Measurements from ENCODE around the gene CHMP5. TPM values are rescaled to one million over a fixed set of nuclear protein-coding genes. Genes with fewer than 3 reads are reported as not detected.

The CHMP5 gene
- total RNA-seq, 1 experiment from 2014 or later = 61.8 TPM

DNA sequence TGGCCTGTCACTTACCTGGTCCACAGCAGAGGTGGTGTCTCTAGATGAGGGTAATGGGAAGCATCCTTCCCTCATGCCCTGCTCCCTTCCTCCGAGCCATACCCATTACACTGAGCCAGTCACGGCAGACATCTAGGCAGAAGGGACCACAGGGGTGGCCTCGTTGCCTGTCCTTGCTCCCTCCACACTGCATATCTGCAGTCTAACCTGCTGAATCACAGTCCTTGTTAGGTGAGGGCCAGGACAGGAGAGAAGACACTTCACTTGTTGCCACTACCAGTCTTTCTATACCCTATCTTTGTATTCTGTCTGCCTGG, 43.3 kb upstream of the CHMP5 start:
- POLR2A ChIA-PET = no interaction called here
- no peak for TF ChIP-seq EZH2 (IDR thresholded peaks at IDR 0.05)
- no peak overlapping the region for H3K9ac ChIP-seq (ENCODE audit: low read length)
- H3K27me3 ChIP-seq (ENCODE audit: insufficient read depth, low read length) = no peaks in the 10 kb centered on the region
- no peak overlapping the region for H3K27ac ChIP-seq (ENCODE audit: low read depth, low read length)
- intact Hi-C loops (cut with micrococcal nuclease) = loop anchor here (10.0 kb wide), 1 partner anchor 637 kb away; no protein-coding TSS in a partner anchor
- no peaks in the 10 kb centered on the region for H3K79me2 ChIP-seq (ENCODE audit: insufficient read depth, low read length)
- BruUV-seq (replicated peaks) = no TSS peak
- H3K9me3 ChIP-seq (ENCODE audit: control insufficient read depth in 1 of 2, insufficient read depth in 1 of 2, low read depth in 1 of 2, low read length in 2 of 2) = no peaks in the 10 kb centered on the region
- RAD21 ChIA-PET (ENCODE audit: low non-redundant PET in 1 of 2, low total read pairs in 2 of 2, uncharacterized antibody in 2 of 2, unreplicated experiment in 2 of 2) = no interaction called here
- H3K9me2 ChIP-seq (ENCODE audit: insufficient read depth) = no peaks in the 10 kb centered on the region
- H3K4me3 ChIP-seq (replicated peaks in 1 of 2; ENCODE audit: low read depth in 1 of 2, low read length in 2 of 2) = no peak overlapping the region
- ATAC-seq (no peak), DNase-seq (ENCODE audit: low read depth, low spot score) (no peak)
- CTCF ChIA-PET = no interaction called here
- no peaks in the 10 kb centered on the region for H3K36me3 ChIP-seq (ENCODE audit: control insufficient read depth in 1 of 2, insufficient read depth in 2 of 2, low read length in 2 of 2)
- H4K20me1 ChIP-seq (ENCODE audit: insufficient read depth) = no peaks in the 10 kb centered on the region
- H2AFZ ChIP-seq (ENCODE audit: low read depth, low read length, poor library complexity, severe bottlenecking) = no peak overlapping the region
- no peak overlapping the region for H3K4me2 ChIP-seq (ENCODE audit: low read length)
- peaks cover 0 to 6% of the 10 kb centered on the region in 2 experiments; a peak in 2 of 4 replicates for H3K4me1 ChIP-seq (ENCODE audit: control insufficient read depth in 1 of 2, insufficient read depth in 2 of 2, low read length in 2 of 2)

DNA sequence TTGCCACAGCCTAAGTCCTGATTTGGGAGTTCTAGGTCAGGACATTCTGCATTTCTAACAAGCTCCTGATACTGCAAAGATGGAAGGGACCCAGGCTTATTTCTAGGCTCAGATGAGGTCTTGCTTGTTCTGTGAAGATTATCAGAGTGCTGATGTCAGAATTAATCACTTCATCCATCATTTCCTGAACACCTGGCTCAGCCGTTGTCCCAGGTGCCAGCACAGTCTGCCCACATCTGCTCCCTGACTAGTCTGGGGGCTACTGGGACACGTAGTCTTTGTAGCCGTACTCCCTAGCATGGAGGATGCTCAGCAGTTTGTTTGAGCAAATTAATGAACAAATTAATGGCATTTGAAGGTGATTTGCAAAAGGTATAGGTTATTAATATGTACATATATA, 42.8 kb upstream of the CHMP5 start:
- TF ChIP-seq RAD21 (IDR thresholded peaks at IDR 0.05; ENCODE audit: low read depth) (no peak), FOSL1 (IDR thresholded peaks at IDR 0.05; ENCODE audit: low read depth) (no peak), ZFX (IDR thresholded peaks at IDR 0.05) (no peak), POLR2AphosphoS5 (IDR thresholded peaks at IDR 0.05; ENCODE audit: low read depth, low read length) (no peak), SP1 (IDR thresholded peaks at IDR 0.05; ENCODE audit: low read depth) (no peak), POLR2A (IDR thresholded peaks at IDR 0.05; ENCODE audit: borderline replicate concordance, extremely low read depth, insufficient read depth, insufficient read length) (no peak)
- no peak overlapping the region for H3K4me3 ChIP-seq (replicated peaks in 1 of 2; ENCODE audit: low read depth in 1 of 2, low read length in 2 of 2)
- intact Hi-C loops (cut with micrococcal nuclease) = loop anchor here (10.0 kb wide), 1 partner anchor 637 kb away; no protein-coding TSS in a partner anchor
- H3K36me3 ChIP-seq (ENCODE audit: control insufficient read depth in 1 of 2, insufficient read depth in 2 of 2, low read length in 2 of 2) = no peaks in the 10 kb centered on the region
- CTCF ChIA-PET = no interaction called here
- no peak overlapping the region for H3K4me2 ChIP-seq (ENCODE audit: low read length)
- RAD21 ChIA-PET (ENCODE audit: low non-redundant PET in 1 of 2, low total read pairs in 2 of 2, uncharacterized antibody in 2 of 2, unreplicated experiment in 2 of 2) = no interaction called here
- no TSS peak for BruUV-seq (replicated peaks)
- no peaks in the 10 kb centered on the region for H4K20me1 ChIP-seq (ENCODE audit: insufficient read depth)
- H3K4me1 ChIP-seq (ENCODE audit: control insufficient read depth in 1 of 2, insufficient read depth in 2 of 2, low read length in 2 of 2) = peaks cover 0 to 6% of the 10 kb centered on the region in 2 experiments; a peak in 2 of 4 replicates
- H3K27ac ChIP-seq (ENCODE audit: low read depth, low read length) = no peak overlapping the region
- H2AFZ ChIP-seq (ENCODE audit: low read depth, low read length, poor library complexity, severe bottlenecking) = no peak overlapping the region
- no peaks in the 10 kb centered on the region for H3K79me2 ChIP-seq (ENCODE audit: insufficient read depth, low read length)
- DNase-seq (ENCODE audit: low read depth, low spot score) (no peak), ATAC-seq (no peak)
- POLR2A ChIA-PET = no interaction called here
- no peaks in the 10 kb centered on the region for H3K9me3 ChIP-seq (ENCODE audit: control insufficient read depth in 1 of 2, insufficient read depth in 1 of 2, low read depth in 1 of 2, low read length in 2 of 2)
- no peak overlapping the region for H3K9ac ChIP-seq (ENCODE audit: low read length)
- no peaks in the 10 kb centered on the region for H3K27me3 ChIP-seq (ENCODE audit: insufficient read depth, low read length)
- no peaks in the 10 kb centered on the region for H3K9me2 ChIP-seq (ENCODE audit: insufficient read depth)

Measured in HCT116 (cell line).